OCI-LY1 (cell line): Measurements from ENCODE around the gene KLK1.

ENCODE experiments used
- H2AFZ ChIP-seq: fragments of 200-600 bp; sonication (generic), shearing (Covaris generic); 2 replicates; pipeline ENCODE4 v1.6.0; 2014; ENCODE audit warnings: antibody characterized with exemption, mild to moderate bottlenecking, low read length
- H3F3A ChIP-seq: fragments of 200-600 bp; sonication (generic), shearing (Covaris generic); 2 replicates; pipeline ENCODE4 v1.6.0; 2014; ENCODE audit warnings: mild to moderate bottlenecking, antibody characterized with exemption, low read length, moderate library complexity; ENCODE audit not compliant: insufficient read depth
- H3K27ac ChIP-seq: fragments of 200-600 bp; sonication (generic); 2 replicates; pipeline ENCODE4 v1.5.1; 2014; ENCODE audit warnings: low read length, mixed run types, mild to moderate bottlenecking, low read depth; ENCODE audit not compliant: poor library complexity, severe bottlenecking
- H3K27me3 ChIP-seq: fragments of 200-600 bp; sonication (generic); 2 replicates; pipeline ENCODE4 v1.6.0; 2014; ENCODE audit warnings: antibody characterized with exemption, mild to moderate bottlenecking, low read length, moderate library complexity; ENCODE audit not compliant: insufficient read depth
- H3K36me3 ChIP-seq: fragments of 200-600 bp; sonication (generic); 2 replicates; pipeline ENCODE4 v1.6.1; 2014; ENCODE audit warnings: mild to moderate bottlenecking, antibody characterized with exemption, low read length, moderate library complexity, mixed read lengths; ENCODE audit not compliant: insufficient read depth
- H3K4me1 ChIP-seq: fragments of 200-600 bp; sonication (generic); 2 replicates; pipeline ENCODE4 v1.5.1; 2014; ENCODE audit warnings: mild to moderate bottlenecking, low read length, moderate library complexity; ENCODE audit not compliant: insufficient read depth, severe bottlenecking
- H3K4me2 ChIP-seq: fragments of 200-600 bp; sonication (generic), shearing (Covaris generic); 2 replicates; pipeline ENCODE4 v1.6.1; 2014; ENCODE audit warnings: low read length
- H3K4me3 ChIP-seq: fragments of 200-600 bp; sonication (generic); 2 replicates; pipeline ENCODE4 v1.5.1; 2014; ENCODE audit warnings: low read length, low read depth, mild to moderate bottlenecking, mixed read lengths; ENCODE audit not compliant: poor library complexity, severe bottlenecking
- H3K79me2 ChIP-seq: fragments of 200-600 bp; shearing (Covaris generic); 2 replicates; pipeline ENCODE4 v1.6.1; 2016; ENCODE audit warnings: mixed run types, low read length, mixed read lengths; ENCODE audit not compliant: insufficient read depth
- H3K9ac ChIP-seq: fragments of 200-600 bp; sonication (generic), shearing (Covaris generic); 2 replicates; pipeline ENCODE4 v1.6.1; 2014; ENCODE audit warnings: mild to moderate bottlenecking, low read length, mixed read lengths
- H3K9me2 ChIP-seq: fragments of 200-600 bp; sonication (generic), shearing (Covaris generic); 2 replicates; pipeline ENCODE4 v1.6.1; 2014; ENCODE audit warnings: low read depth, mild to moderate bottlenecking, low read length, mixed read lengths
- H3K9me3 ChIP-seq: fragments of 200-600 bp; shearing (Covaris generic); 2 replicates; pipeline ENCODE4 v1.6.1; 2014; ENCODE audit warnings: low read length, mixed read lengths
- H4K20me1 ChIP-seq: fragments of 200-600 bp; sonication (generic), shearing (Covaris generic); 2 replicates; pipeline ENCODE4 v1.6.0; 2016; ENCODE audit warnings: mild to moderate bottlenecking, low read length; ENCODE audit not compliant: insufficient read depth
- EZH2 ChIP-seq: fragments of 200-600 bp; sonication (generic), shearing (Covaris generic); IDR thresholded peaks from 2 replicates; pipeline ENCODE4 v1.8.0; 2017; ENCODE audit warnings: borderline replicate concordance, mixed run types, mild to moderate bottlenecking, antibody characterized with exemption, low read length, moderate library complexity, mixed read lengths
- TF ChIP-seq, protein P1 (sequence below): fragments of 200-600 bp; sonication (generic), shearing (Covaris generic); IDR thresholded peaks from 2 replicates; pipeline ENCODE4 v1.5.1; 2017; ENCODE audit warnings: mild to moderate bottlenecking, antibody characterized with exemption, low read length, moderate library complexity, mixed read lengths

Gene KLK1

DNA sequence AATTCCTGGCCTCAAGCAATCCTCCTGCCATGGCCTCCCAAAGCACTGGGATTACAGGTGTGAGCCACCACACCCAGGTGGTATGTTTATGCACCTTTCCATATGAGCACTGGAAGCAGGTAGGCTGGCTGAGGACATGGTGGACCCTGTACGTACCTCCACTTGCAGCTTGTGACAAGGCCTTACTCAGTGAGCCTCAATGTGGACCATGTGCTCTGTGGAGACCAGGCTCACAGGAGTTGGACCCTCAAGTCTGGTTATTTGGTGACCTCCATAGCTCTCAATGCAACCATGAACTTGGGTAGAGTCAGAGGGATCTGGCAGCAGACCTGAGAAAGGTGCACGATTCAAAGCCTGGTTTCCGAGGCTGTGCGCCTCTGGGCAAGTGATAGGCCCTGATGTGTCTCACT lies 27.9 kb downstream of the KLK1 start:
- Histone ChIP-seq H3K9ac (no peak overlapping the region), H2AFZ (no peak overlapping the region), H3K4me3 (no peak overlapping the region), H3K4me1 (peaks cover 5% of the 10 kb centered on the region), H3K36me3 (peaks cover 53% of the 10 kb centered on the region), H3K9me2 (no peaks in the 10 kb centered on the region), H3F3A (no peaks in the 10 kb centered on the region), H3K4me2 (no peak overlapping the region), H4K20me1 (no peaks in the 10 kb centered on the region), H3K79me2 (no peaks in the 10 kb centered on the region), H3K27me3 (no peaks in the 10 kb centered on the region), H3K27ac (no peak overlapping the region), H3K9me3 (no peaks in the 10 kb centered on the region)
- TF ChIP-seq, protein P1, sequence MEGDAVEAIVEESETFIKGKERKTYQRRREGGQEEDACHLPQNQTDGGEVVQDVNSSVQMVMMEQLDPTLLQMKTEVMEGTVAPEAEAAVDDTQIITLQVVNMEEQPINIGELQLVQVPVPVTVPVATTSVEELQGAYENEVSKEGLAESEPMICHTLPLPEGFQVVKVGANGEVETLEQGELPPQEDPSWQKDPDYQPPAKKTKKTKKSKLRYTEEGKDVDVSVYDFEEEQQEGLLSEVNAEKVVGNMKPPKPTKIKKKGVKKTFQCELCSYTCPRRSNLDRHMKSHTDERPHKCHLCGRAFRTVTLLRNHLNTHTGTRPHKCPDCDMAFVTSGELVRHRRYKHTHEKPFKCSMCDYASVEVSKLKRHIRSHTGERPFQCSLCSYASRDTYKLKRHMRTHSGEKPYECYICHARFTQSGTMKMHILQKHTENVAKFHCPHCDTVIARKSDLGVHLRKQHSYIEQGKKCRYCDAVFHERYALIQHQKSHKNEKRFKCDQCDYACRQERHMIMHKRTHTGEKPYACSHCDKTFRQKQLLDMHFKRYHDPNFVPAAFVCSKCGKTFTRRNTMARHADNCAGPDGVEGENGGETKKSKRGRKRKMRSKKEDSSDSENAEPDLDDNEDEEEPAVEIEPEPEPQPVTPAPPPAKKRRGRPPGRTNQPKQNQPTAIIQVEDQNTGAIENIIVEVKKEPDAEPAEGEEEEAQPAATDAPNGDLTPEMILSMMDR: no peak
- TF ChIP-seq EZH2: no peak

DNA sequence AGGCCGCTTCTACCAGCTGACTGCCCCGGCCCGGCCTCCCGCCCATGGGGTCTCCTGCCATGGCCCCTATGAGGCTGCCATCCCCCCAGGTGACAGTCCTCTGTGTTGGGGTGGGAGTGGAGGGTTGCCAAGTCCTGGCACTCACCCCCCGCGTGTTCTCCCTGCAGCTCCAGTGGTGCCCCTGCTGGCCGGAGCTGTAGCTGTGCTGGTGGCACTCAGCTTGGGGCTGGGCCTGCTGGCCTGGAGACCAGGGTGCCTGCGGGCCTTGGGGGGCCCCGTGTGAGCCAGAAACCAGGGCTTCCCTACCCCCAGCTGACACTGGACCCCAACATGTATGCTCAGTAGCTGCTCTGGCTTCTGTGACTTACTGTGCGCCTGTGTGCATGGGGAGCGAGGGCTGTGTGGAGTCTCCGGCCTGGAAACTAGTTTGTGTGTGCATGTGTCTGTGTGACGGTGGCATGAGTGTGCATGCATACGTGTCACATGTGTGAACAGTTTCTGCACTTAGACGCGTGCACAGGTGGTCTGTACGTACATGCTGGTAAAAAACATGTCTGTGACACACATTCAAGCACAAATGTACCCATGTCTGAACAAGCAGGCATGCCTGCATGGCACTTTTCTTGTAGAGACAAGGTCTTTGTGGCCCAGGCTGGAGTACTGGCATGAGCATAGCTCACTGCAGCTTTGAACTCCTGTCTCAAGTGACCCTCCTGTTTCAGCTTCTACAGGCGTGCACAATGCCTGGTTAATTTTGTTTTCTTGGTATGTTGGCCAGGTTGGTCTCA lies 28.5 kb downstream of the KLK1 start:
- Histone ChIP-seq H3K9me2 (no peaks in the 10 kb centered on the region), H3K4me3 (no peak overlapping the region), H3K9ac (no peak overlapping the region), H3K4me1 (peaks cover 5% of the 10 kb centered on the region), H3K79me2 (no peaks in the 10 kb centered on the region), H3K27me3 (no peaks in the 10 kb centered on the region), H2AFZ (no peak overlapping the region), H3K9me3 (no peaks in the 10 kb centered on the region), H3F3A (no peaks in the 10 kb centered on the region), H3K36me3 (peaks cover 49% of the 10 kb centered on the region), H3K27ac (no peak overlapping the region), H4K20me1 (no peaks in the 10 kb centered on the region), H3K4me2 (no peak overlapping the region)
- TF ChIP-seq EZH2: no peak
- TF ChIP-seq, protein P1: peak; percentile 42; the same call in 1 of the 2 replicates

DNA sequence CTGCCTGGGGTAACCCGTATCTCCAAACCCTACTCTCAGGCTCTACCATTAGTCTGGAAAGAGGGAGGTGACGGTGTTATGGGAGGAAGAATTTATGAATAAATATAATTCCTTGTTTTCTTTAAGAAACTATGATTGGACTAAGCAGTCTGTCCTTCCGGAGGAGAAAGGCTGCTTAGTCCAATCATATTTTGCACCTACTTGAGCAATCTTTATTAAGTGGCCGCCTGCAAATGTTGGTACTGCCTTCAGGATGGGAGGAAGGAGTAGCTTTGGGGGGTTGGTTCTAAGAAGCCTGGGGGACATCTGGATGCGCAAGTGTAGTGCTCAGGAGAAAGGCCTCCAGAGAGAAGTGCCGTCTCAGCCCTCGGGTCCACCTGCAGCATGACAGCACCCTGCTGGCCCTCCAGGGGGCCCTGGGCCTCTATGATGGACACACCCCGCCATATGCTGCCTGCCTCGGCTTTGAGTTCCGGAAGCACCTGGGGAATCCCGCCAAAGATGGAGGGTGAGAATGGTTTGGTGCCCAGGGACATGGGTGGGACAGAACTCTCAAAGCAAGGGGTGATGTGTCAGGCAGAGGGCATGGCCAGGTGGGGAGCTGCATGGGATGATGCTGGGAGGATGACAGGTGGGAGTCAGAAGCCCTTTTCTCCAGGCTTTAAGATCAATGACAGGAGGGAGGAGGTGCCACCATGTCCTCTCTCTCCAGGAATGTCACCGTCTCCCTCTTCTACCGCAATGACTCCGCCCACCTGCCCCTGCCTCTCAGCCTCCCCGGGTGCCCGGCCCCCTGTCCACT lies 29.3 kb downstream of the KLK1 start:
- Histone ChIP-seq H3K27ac (no peak overlapping the region), H3K4me2 (no peak overlapping the region), H3K36me3 (peaks cover 41% of the 10 kb centered on the region), H2AFZ (no peak overlapping the region), H3K9me3 (no peaks in the 10 kb centered on the region), H3F3A (no peaks in the 10 kb centered on the region), H4K20me1 (no peaks in the 10 kb centered on the region), H3K9ac (no peak overlapping the region), H3K4me1 (peaks cover 5% of the 10 kb centered on the region), H3K9me2 (no peaks in the 10 kb centered on the region), H3K4me3 (no peak overlapping the region), H3K79me2 (no peaks in the 10 kb centered on the region), H3K27me3 (no peaks in the 10 kb centered on the region)
- no peak for TF ChIP-seq EZH2
- TF ChIP-seq, protein P1: no peak
